Astrocyte (in vitro differentiated cells and primary cell): ENCODE results near the gene RTL10. TPM values are rescaled to one million over a fixed set of nuclear protein-coding genes. Genes with fewer than 3 reads are reported as not detected.

ENCODE experiments used
- DNase-seq: peaks from one replicate; pipeline ENCODE4 v3.0.0-alpha.2; 2010; ENCODE audit warnings: low read depth
- FAIRE-seq: peaks from 2 replicates; lab custom pipeline; 2011; peaks lifted over from hg19 to GRCh38; lab: Jason Lieb, UNC
- H2AFZ ChIP-seq: 2 replicates; pipeline ENCODE4 v1.6.0; 2012; ENCODE audit warnings: low read depth, low read length, inconsistent platforms
- H3K27ac ChIP-seq: 2 replicates; pipeline ENCODE4 v1.5.1; 2011; ENCODE audit warnings: low read depth, low read length, inconsistent platforms
- H3K27me3 ChIP-seq: 2 replicates; pipeline ENCODE4 v1.6.0; 2011; ENCODE audit warnings: low read length, inconsistent platforms; ENCODE audit not compliant: insufficient read depth
- H3K36me3 ChIP-seq: 2 replicates; pipeline ENCODE4 v1.5.1; 2011; ENCODE audit warnings: low read length, inconsistent platforms; ENCODE audit not compliant: insufficient read depth
- H3K4me1 ChIP-seq: 2 replicates; pipeline ENCODE4 v1.5.1; 2011; ENCODE audit warnings: low read length, inconsistent platforms; ENCODE audit not compliant: insufficient read depth
- H3K4me2 ChIP-seq: 2 replicates; pipeline ENCODE4 v1.6.0; 2012; ENCODE audit warnings: low read length, inconsistent platforms
- H3K4me3 ChIP-seq: 2 replicates; pipeline ENCODE4 v1.5.1; 2011; ENCODE audit warnings: low read depth, mild to moderate bottlenecking, low read length, inconsistent platforms; ENCODE audit not compliant: insufficient read depth
- H3K79me2 ChIP-seq: 2 replicates; pipeline ENCODE4 v1.6.0; 2012; ENCODE audit warnings: mild to moderate bottlenecking, low read length, inconsistent platforms; ENCODE audit not compliant: insufficient read depth
- H3K9ac ChIP-seq: 2 replicates; pipeline ENCODE4 v1.6.0; 2012; ENCODE audit warnings: mild to moderate bottlenecking, low read length, inconsistent platforms
- H3K9me3 ChIP-seq: 2 replicates; pipeline ENCODE4 v1.5.1; 2012; ENCODE audit warnings: low read depth, mild to moderate bottlenecking, low read length, inconsistent platforms; ENCODE audit not compliant: insufficient read depth
- H4K20me1 ChIP-seq: 2 replicates; pipeline ENCODE4 v1.6.0; 2012; ENCODE audit warnings: low read length, inconsistent platforms; ENCODE audit not compliant: insufficient read depth
- H3K27ac Mint-ChIP-seq: one replicate; pipeline ENCODE4 v1.8.0; 2021; ENCODE audit warnings: mild to moderate bottlenecking, mixed read lengths; ENCODE audit not compliant: unreplicated experiment
- H3K27me3 Mint-ChIP-seq: one replicate; pipeline ENCODE4 v1.8.0; 2021; ENCODE audit warnings: low read depth, mixed read lengths; ENCODE audit not compliant: unreplicated experiment
- H3K36me3 Mint-ChIP-seq: one replicate; pipeline ENCODE4 v1.8.0; 2021; ENCODE audit warnings: low read depth, mixed read lengths; ENCODE audit not compliant: unreplicated experiment
- H3K4me1 Mint-ChIP-seq: one replicate; pipeline ENCODE4 v1.8.0; 2021; ENCODE audit warnings: low read depth, mixed read lengths; ENCODE audit not compliant: unreplicated experiment
- H3K4me3 Mint-ChIP-seq: one replicate; pipeline ENCODE4 v1.8.0; 2021; ENCODE audit warnings: mild to moderate bottlenecking, moderate library complexity, mixed read lengths; ENCODE audit not compliant: unreplicated experiment
- H3K9me3 Mint-ChIP-seq: one replicate; pipeline ENCODE4 v1.8.0; 2021; ENCODE audit warnings: mild to moderate bottlenecking, mixed read lengths; ENCODE audit not compliant: unreplicated experiment
- CTCF ChIP-seq: IDR thresholded peaks from 2 replicates; pipeline ENCODE4 v1.5.1; 2011; ENCODE audit warnings: low read depth, mild to moderate bottlenecking, inconsistent platforms, low read length, moderate library complexity; ENCODE audit not compliant: insufficient read depth
- EZH2 ChIP-seq: IDR thresholded peaks from 2 replicates; pipeline ENCODE4 v1.6.1; 2012; ENCODE audit warnings: mild to moderate bottlenecking, low read length, inconsistent platforms; ENCODE audit not compliant: insufficient read depth
- total RNA-seq: library from RNA; stranded (reverse); gene quantifications from 2 replicates; pipeline ENCODE4 v1.2.1, GENCODE V29; 2021

RTL10 gene
- total RNA-seq, 1 donor from 2014 or later, result 43.0 TPM

GRCh38 chr22:19808873-19809478 is 45.7 kb downstream of the RTL10 start:
- Histone ChIP-seq H3K9ac (no peak overlapping the region), H3K4me1 (peaks cover 26% of the 10 kb centered on the region), H3K36me3 (no peaks in the 10 kb centered on the region), H2AFZ (no peak overlapping the region), H3K79me2 (no peaks in the 10 kb centered on the region), H4K20me1 (peaks cover 13% of the 10 kb centered on the region), H3K9me3 (no peaks in the 10 kb centered on the region), H3K27ac (no peak overlapping the region), H3K27me3 (peaks cover 2% of the 10 kb centered on the region), H3K4me3 (no peak overlapping the region), H3K4me2 (no peak overlapping the region)
- Mint-ChIP-seq H3K9me3 (no peaks in the 10 kb centered on the region), H3K4me1 (peaks cover 22% of the 10 kb centered on the region), H3K36me3 (peaks cover 12% of the 10 kb centered on the region), H3K27me3 (peaks cover 13% of the 10 kb centered on the region), H3K27ac (no peak overlapping the region), H3K4me3 (no peak overlapping the region)
- FAIRE-seq, result no peak
- TF ChIP-seq EZH2, result no peak
- no peak for TF ChIP-seq CTCF
- no peak for DNase-seq

GRCh38 chr22:19807914-19808872 is 46.5 kb downstream of the RTL10 start:
- peaks cover 22% of the 10 kb centered on the region for H3K4me1 Mint-ChIP-seq
- no peaks in the 10 kb centered on the region for H3K79me2 ChIP-seq
- H3K4me2 ChIP-seq, result no peak overlapping the region
- H3K27me3 Mint-ChIP-seq, result peaks cover 13% of the 10 kb centered on the region
- no peak overlapping the region for H2AFZ ChIP-seq
- H3K27ac Mint-ChIP-seq, result no peak overlapping the region
- TF ChIP-seq CTCF (no peak), EZH2 (no peak)
- no peak overlapping the region for H3K4me3 Mint-ChIP-seq
- FAIRE-seq, result no peak
- peaks cover 13% of the 10 kb centered on the region for H4K20me1 ChIP-seq
- H3K4me1 ChIP-seq, result peaks cover 26% of the 10 kb centered on the region
- no peaks in the 10 kb centered on the region for H3K36me3 ChIP-seq
- DNase-seq, result no peak
- H3K9me3 ChIP-seq, result no peaks in the 10 kb centered on the region
- peaks cover 2% of the 10 kb centered on the region for H3K27me3 ChIP-seq
- no peak overlapping the region for H3K4me3 ChIP-seq
- no peak overlapping the region for H3K27ac ChIP-seq
- H3K9me3 Mint-ChIP-seq, result no peaks in the 10 kb centered on the region
- no peak overlapping the region for H3K9ac ChIP-seq
- peaks cover 9% of the 10 kb centered on the region for H3K36me3 Mint-ChIP-seq
